NB4 (cell line): Measurements from ENCODE around the gene USP21.

ENCODE experiments used
- DNase-seq: peaks from one replicate; pipeline ENCODE4 v3.0.0; 2010; ENCODE audit warnings: low read depth
- H3K4me3 ChIP-seq: one replicate; pipeline ENCODE4 v1.5.1; 2011; ENCODE audit warnings: mild to moderate bottlenecking, low read depth, low read length, moderate library complexity
- MYC ChIP-seq: IDR thresholded peaks from 2 replicates; pipeline ENCODE4 v1.6.1; 2011; ENCODE audit warnings: low read depth, low read length
- POLR2A ChIP-seq: IDR thresholded peaks from 2 replicates; pipeline ENCODE4 v1.6.1; 2011; ENCODE audit warnings: mild to moderate bottlenecking; ENCODE audit not compliant: insufficient read length; ENCODE audit errors: extremely low read depth
- TF ChIP-seq, protein P1 (sequence below): IDR thresholded peaks from 2 replicates; pipeline ENCODE4 v1.6.1; 2011; ENCODE audit warnings: low read depth, low read length
- TF ChIP-seq, protein P2 (sequence below): IDR thresholded peaks from one replicate; pipeline ENCODE4 v1.5.1; 2012; ENCODE audit warnings: low read depth, low read length

Gene USP21

DNA sequence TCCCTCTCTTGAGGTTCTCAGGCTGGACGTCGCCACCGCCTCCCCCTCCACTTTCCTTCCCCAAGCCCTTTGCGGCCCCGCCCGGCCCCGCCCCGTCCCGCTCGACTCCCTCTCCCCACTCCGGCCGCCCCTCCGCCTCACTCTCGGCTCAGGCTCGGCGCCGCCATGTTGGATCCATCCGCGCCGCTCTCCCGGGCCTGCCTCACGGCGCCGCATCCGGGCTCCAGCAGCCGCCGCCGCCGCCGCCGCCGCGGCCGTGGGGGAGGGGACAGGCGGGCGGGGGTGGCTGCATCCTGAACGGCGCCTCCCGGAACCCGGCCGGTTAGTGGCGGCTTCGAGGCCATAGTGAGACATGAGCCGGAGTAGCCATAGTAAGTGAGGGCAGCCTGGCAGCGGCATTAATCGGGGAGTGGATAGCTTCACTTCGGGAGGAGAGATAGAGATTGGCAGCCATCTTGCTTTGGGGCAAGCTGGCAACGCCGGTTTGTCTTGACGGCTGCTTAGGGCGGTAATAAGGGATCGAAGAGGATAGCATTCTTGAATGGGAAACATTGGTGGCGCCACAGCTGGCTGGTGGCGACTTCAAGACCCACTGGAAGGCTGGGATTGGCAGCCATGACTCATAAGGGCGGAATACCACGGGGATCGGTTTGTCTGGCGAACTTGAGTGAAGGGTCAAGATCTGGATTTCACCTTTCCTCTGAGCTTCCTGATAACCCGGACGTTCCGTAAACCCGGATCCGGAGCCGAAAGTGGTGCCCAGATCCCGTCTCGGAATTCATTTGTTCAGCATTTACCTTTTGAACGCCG, 26.7 kb upstream of the USP21 start, which contains the start of gene DEDD:
Gene DEDD (minus strand): TSS at position 258 of the 810 bp plus-strand sequence. CDS start 8,205 bp downstream, outside the sequence.
- peak within 1 kb of the TSS; percentile 85 for H3K4me3 ChIP-seq
- TF ChIP-seq POLR2A (peak; percentile 34), MYC (peak; percentile 11; the same call in 1 of the 2 replicates)
- TF ChIP-seq, protein P1, sequence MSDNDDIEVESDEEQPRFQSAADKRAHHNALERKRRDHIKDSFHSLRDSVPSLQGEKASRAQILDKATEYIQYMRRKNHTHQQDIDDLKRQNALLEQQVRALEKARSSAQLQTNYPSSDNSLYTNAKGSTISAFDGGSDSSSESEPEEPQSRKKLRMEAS, result peak; percentile 52; the same call in 1 of the 2 replicates
- TF ChIP-seq, protein P2, sequence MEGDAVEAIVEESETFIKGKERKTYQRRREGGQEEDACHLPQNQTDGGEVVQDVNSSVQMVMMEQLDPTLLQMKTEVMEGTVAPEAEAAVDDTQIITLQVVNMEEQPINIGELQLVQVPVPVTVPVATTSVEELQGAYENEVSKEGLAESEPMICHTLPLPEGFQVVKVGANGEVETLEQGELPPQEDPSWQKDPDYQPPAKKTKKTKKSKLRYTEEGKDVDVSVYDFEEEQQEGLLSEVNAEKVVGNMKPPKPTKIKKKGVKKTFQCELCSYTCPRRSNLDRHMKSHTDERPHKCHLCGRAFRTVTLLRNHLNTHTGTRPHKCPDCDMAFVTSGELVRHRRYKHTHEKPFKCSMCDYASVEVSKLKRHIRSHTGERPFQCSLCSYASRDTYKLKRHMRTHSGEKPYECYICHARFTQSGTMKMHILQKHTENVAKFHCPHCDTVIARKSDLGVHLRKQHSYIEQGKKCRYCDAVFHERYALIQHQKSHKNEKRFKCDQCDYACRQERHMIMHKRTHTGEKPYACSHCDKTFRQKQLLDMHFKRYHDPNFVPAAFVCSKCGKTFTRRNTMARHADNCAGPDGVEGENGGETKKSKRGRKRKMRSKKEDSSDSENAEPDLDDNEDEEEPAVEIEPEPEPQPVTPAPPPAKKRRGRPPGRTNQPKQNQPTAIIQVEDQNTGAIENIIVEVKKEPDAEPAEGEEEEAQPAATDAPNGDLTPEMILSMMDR, result no peak
- DNase-seq, result peak; percentile 97

DNA sequence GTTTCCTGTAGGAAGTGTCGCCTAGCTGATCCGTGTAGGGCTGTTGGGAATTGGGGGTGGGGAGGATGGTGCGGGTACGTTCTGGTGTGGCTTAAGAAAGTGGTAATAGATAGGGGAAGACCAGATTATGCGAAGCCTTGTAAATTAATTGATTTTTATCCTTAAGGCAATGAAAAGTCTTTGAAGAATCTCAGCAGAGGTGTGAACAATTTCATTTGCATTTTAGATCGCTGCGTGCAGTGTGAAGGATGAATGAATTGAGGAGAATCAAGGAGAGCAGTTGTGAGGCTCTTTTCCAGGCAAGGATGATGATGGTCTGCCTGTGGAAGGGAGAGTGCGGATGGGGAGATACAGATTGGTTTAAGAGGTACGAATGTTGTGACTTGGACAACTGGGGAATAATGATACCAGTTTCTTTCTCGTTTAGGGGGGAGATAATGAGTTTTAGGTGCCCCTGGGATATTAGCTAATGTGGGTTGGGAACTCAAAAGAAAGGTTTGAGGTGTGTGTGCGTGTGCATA, 26.0 kb upstream of the USP21 start:
- no peak for TF ChIP-seq POLR2A
- TF ChIP-seq, protein P1, result no peak
- TF ChIP-seq MYC, result no peak
- TF ChIP-seq, protein P2, result no peak
- no peak for DNase-seq

DNA sequence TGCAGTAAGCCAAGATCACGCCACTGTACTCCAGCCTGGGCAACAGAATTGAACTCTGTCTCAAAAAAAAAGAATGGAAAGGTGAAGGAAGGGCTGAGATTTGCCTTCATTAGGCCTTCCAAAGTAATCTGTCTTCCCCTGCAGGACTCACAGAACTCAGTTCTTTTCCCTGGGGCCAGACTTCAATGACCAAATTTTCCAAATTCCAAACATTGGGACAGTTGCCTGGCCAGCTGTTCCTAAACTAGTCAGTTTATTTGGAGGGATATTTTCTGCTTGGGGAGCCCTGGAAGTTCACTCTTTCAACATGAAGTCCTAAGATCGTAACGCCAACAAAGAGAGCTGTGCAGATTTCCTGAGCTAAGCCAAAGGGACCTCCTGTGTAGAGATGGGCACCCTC, 21.4 kb upstream of the USP21 start:
- TF ChIP-seq, protein P1, result no peak
- no peak for TF ChIP-seq MYC
- no peak for TF ChIP-seq POLR2A
- TF ChIP-seq, protein P2, result no peak
- no peak for DNase-seq
- no peak overlapping the region for H3K4me3 ChIP-seq

More for the DNA sequence above, 26.0 kb upstream of the USP21 start:
- H3K4me3 ChIP-seq, result peak overlapping the region; percentile 85

DNA sequence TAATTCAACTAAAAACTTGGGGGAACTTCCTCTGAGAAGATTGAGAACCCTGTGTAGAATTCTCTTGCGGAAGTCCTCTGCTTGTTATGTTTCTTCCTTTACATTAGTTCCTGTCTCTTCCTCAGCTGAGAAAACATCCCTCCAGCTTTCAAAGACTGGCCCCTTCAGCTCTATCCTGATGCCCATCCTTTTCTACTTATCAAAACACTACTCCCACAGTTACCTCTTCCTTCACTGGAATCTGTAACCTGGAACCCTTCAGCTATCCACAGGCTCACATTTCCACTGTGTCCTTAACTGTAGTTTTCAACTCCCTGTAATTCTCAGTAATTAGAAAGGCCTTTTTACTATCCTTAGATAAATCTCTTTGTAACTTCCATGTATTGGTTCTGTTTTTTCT, 20.9 kb upstream of the USP21 start:
- no peak overlapping the region for H3K4me3 ChIP-seq
- no peak for DNase-seq
- no peak for TF ChIP-seq MYC
- TF ChIP-seq, protein P2, result no peak
- TF ChIP-seq, protein P1, result no peak
- TF ChIP-seq POLR2A, result no peak

DNA sequence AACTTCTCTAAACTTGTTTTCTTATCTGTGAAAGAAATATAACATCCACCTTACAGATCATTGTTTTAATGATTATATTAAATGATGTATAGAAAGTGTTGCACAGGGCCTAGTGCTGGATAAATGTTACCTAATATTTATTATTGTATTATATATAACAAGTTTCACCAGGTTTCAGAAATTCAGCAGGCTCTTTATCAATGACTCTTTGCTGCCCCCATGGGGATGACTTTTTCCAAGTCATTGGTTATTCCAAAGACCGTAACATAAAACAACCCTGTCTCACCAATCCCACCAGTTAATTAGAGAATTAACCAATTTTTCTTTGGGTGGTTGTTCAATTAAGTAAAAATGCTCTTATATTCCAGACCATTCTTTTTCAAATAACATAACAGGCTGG, 19.5 kb upstream of the USP21 start:
- TF ChIP-seq MYC, result no peak
- TF ChIP-seq, protein P2, result peak; percentile 38
- TF ChIP-seq, protein P1, result no peak
- no peak for TF ChIP-seq POLR2A
- no peak overlapping the region for H3K4me3 ChIP-seq
- DNase-seq, result peak; percentile 70
